Activated CD8-positive, alpha-beta memory T cell treated with anti-CD3 and anti-CD28 coated beads, Interleukin-2, amount 50 U/mL, for 24 hours (primary cell): ENCODE results near the gene CPSF4L.

Source experiments
- DNase-seq: peaks from one replicate; pipeline ENCODE4 v3.0.0-alpha.2; 2020; ENCODE audit errors: extremely low read depth

The CPSF4L gene

DNA sequence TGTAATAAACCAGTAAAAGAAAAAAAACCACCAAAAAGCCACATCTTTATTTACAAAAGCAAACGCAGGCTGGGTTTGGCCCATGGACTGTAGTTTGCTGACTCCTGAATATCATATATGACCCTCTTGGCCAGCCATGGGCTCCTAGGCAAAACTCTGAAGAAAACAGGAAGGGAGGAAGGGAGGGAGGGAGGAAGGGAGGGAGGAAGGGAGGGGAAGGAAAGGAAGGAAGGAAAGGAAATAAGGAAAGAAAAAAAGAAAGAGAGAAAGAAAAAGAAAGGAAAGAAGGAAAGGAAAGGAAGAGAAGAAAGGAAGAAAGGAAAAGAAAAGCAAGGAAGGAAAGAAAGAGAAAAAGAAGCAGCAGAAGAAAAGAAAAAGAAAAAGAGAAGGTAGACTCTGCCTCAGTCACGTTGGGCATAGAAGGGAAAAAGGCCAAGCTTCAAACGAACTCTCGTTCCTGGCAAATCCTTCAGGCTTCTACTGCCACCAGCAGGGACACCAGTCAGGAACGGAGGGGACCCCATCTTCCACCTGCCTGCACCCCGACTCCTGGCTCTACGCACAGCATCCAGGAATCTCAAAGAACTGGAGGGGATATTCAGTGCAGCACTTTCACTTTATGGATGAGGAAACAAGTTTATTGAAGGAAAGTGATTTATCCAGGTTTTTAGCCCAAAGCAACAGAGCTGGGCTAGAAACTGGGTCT lies 28.0 kb upstream of the CPSF4L start:
- DNase-seq: no peak

- DNase-seq: no peak
Observed at GRCh38 chr17:73288534-73289302, 27.0 kb upstream of the CPSF4L start.

- no peak for DNase-seq
Observed at GRCh38 chr17:73286863-73287296, 25.2 kb upstream of the CPSF4L start.

DNA sequence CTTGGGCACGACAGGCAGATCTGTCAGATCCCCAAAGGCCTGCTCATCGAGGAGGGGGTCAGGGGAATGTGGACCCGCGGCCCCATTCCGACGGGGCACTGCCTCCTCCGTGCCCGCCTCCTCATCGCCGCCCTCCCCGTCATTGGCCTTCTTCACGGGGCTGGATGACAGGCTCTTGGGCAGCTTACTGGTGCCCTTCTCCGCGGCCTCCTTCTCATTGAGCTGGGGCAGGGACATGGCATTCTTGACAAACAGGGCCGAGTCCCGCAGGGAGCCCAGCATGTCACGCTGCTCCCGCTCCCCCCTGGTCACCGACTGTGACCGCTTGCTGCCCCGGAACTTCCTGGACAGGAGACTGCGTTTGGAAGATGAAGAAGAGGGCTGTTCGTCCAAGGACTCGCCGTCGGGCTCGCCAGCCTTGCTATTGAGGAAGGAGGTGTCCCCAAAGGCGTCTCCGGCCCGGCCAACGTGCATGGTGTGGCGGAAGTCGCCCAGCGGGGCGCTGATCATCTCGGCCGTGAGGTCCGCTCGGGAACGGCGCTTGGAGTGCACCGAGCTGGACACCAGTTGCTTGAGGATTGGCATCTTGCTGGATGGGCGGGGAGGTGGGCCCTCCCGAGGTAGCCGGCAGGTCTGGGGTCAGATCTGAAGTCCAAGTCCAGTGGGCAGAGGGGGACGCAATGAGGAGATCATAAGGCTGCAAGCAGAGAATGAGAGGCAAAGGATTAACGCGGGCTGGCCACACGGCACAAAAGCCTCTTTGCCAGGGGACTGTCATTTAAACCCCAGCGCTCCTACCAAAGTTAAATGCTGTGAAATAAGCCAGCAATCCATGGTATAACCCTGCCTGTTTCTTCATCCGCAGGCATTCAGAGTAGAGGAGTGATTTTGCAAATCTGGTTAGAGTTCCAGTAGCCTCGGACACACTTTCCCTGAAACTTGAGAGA lies 24.5 kb upstream of the CPSF4L start:
- no peak for DNase-seq

DNA sequence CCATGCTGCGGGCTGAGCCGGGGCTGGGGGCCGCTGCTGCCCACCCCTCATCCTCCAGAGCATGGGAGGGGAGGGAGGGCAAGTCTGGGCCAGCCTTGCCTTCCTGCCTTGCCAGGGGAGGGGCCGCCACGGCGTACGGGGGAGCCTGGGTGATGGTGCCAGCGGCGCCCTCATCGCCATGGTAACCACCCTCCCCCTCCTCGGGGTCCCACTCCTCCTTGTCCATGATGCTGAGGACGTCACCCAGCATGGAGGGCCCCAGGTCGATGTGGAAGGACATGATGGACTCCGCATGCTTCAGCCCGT lies 23.9 kb upstream of the CPSF4L start:
- DNase-seq: no peak

DNA sequence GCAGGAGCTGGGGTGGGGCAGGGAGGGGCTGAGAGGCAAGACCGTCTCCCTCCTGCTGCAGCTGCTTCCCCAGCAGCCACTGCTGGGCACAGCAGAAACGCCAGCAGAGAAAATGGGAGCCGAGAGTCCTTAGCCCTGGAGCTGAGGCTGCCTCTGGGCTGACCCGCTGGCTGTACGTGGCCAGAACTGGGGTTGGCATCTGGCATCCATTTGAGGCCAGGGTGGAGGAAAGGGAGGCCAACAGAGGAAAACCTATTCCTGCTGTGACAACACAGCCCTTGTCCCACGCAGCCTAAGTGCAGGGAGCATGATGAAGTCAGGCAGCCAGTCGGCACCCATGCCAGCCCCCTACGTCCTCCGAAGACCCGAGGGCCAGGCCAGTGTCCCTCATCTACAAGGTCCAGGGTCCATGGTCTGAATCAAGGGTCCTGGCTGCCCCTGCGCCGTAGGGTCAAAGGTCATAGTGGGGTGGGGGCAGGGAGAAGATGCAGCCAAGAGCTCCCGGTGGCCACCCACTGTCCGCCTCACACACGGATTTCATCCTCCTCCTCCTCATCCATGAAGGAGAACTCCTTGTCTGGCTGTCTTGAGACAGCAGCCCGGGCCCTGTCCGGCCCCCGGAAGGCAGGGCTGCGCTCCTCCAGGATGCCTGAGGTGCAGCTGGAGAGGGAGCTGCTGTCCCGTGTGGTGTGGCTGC lies 23.4 kb upstream of the CPSF4L start:
- no peak for DNase-seq

DNA sequence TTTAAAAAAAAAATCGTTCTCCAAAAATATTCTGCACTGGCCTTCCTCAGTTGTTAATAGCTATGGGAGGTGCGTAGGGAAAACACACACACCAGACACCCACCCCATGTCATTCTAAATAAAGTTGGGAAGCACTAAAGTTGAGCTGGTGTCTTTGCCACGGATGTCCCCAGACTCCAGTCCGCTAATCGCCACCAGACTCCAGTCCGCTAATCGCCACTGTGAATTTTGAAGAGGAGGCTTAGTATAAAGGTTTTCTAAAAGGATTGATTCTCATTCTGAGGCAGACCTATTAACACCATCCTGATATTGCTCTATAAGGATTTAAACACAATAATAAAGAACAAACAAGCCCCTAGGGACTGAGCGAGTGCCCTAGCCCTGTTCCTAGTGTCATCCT lies 22.7 kb upstream of the CPSF4L start:
- no peak for DNase-seq

- DNase-seq: no peak
Observed at GRCh38 chr17:73283841-73284282, 22.2 kb upstream of the CPSF4L start.

GRCh38 chr17:73283250-73283649 lies 21.6 kb upstream of the CPSF4L start:
- DNase-seq: no peak

- DNase-seq: no peak
Observed at GRCh38 chr17:73282629-73283028, 20.9 kb upstream of the CPSF4L start.

GRCh38 chr17:73281928-73282327 lies 20.2 kb upstream of the CPSF4L start:
- no peak for DNase-seq

GRCh38 chr17:73280191-73280590 lies 18.5 kb upstream of the CPSF4L start:
- no peak for DNase-seq

DNA sequence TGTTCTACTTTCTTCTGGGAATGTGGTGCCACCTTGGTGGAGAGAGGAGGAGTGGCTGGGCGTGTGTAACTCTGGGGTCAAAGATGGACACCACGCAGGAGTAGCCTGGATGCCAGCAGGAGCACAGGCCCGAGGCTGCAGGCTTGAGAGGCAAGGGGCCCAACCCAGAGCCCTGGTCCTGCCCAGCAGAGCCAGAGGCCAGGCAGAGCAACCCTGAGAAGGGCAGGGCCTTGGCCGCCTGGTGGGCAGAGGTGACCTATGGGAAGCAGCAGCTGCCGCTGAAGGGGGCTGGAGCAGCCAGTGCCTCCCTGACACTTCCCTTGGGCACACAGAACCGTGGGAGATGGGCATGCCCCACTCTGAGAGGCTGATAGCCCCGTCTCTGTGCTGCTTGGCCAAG lies 18.0 kb upstream of the CPSF4L start:
- DNase-seq: no peak

GRCh38 chr17:73278465-73279453 lies 17.1 kb upstream of the CPSF4L start:
- DNase-seq: no peak

DNA sequence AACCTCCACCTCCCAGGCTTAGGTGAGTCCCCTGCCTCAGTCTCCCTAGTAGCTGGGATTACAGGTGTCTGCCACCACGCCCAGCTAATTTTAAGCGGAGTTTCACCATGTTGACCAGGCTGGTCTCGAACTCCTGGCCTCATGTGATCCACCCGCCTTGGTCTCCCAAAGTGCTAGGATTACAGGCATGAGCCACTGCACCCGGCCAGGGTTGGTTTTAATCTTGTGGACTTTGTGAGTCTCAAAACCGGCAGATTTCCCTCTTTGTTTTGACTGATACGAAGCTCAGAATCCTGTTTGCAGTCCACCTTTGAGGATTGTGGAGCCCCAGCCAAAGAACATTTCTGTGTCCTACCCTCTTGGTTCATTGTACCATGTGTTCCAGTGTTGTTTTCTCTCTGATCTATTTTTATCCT lies 16.4 kb upstream of the CPSF4L start:
- no peak for DNase-seq

DNA sequence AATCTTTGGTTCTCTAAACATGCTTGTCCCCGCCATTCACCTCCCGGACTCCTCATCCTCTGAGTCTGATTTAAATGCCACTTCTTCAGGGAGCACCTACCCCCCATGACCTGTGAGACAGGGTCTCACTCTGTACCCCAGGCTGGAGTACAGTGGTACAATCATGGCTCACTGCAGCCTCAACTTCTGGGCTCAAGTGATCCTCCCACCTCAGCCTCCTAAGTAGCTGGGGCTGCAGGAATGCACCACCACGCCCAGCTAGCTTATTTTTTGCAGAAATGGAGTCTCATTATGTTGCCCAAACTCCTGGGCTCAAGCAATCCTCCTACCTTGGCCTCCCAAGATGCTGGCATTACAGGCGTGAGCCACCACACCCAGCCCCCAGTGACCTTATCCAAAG lies 12.8 kb upstream of the CPSF4L start:
- no peak for DNase-seq

DNA sequence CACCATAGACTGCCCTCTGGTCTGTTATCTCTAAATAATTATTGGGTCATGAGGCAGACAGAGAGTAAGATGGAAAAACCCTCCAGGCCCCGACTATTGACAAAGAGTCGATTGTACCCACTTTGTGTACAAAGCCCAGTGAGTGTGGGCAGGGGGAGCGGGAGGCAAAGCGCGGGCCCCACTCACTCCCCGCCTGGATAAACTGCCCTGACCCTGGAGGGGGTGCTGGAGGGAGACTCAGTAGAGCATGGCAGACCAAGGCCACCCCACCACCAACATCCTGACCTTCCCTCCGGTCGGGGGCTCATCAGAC lies 11.2 kb upstream of the CPSF4L start:
- DNase-seq: no peak

DNA sequence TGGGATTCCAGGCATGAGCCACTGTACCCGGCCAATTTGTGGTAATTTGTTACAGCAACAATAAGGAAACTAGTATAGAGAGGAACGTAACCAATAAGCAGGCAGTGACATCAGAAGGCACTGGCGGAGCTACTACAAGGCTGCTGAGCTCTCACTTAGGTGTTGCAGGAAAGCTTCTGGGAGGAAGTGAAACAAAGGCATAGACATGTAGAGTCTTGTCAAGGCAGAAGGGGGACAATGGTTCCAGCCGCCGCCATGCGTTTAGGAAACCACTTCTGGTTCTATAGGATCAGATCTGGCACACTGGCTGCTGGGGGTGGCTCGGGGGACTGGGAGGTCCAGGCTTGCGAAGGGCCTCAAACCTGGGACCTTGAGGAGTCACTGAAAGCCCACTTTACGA lies 9.4 kb upstream of the CPSF4L start:
- DNase-seq: no peak

GRCh38 chr17:73269791-73270190 lies 8.1 kb upstream of the CPSF4L start:
- no peak for DNase-seq

DNA sequence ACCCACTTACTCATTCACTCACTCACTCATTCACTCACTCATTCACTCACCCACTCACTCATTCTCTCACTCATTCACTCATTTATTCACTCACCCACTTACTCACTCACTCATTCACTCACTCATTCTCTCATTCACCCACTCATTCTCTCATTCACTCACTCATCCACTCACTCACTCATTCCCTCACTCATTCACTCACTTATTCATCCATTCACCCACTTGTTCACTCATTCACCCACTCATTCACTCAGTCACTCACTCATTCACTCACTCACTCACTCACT lies 7.6 kb upstream of the CPSF4L start:
- DNase-seq: no peak
